Mucosa of gallbladder (tissue), 1 donor: ENCODE results near the gene SNAPC2. TPM values are rescaled to one million over a fixed set of nuclear protein-coding genes. Genes with fewer than 3 reads are reported as not detected.
"Not testable (repeated sequence)": the region's sequence is repeated elsewhere in the genome, so short reads cannot be mapped to it uniquely, and the experiment has no call there.

Source experiments
- DNase-seq: peaks from one replicate; pipeline ENCODE4 v3.0.0-alpha.2; 2020; ENCODE audit warnings: low spot score
- total RNA-seq: library from RNA; stranded (reverse); gene quantifications from one replicate; pipeline ENCODE4 v1.2.1, GENCODE V29; 2021
- donor health status: DM: no; HTN: no; CAD: no.

The SNAPC2 gene
- total RNA-seq, 1 donor from 2014 or later = 18.7 TPM

GRCh38 chr19:7932930-7933300 lies 12.8 kb downstream of the SNAPC2 start:
- DNase-seq = no peak

DNA sequence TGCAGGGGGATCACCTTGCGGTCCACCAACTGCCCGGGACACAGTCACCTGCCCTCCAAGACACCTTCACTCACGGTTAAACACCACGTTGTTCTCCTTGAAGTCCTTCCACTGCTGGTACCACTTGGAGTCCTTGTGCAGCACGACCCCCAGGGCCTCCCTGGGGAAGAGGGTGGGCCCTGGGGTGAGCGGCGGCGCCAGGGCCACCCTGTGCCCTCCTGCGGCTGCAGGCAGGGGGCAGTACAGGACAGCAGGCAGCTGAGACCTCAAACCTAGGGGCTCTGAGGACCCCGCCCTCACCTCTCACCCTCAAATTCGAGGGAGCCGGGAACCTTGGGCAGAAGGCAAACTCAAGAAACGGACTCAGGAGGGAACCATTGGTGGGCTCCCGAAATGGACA lies 13.3 kb downstream of the SNAPC2 start:
- DNase-seq = no peak

- DNase-seq = no peak
These were observed 13.9 kb downstream of the SNAPC2 start for GRCh38 chr19:7933828-7934725.

DNA sequence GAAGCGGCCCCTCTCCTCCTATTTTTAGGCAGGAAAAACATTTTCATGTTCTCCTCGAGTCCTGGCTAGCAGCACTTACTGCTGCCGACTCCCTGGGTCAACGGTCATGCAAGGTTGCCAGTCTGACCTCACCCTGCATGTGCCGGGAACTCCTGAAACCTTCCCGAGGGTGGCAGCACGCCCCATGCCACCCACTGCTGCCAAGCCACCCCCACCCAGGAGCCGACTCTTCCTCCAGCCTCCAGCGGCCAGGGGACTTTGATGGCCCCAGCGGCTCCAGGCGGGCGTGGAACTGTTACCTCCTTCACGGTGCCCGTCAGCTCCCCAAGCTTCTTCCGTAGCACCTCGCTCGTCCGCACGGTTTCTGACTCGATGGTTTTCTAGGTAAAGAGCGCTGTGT lies 14.6 kb downstream of the SNAPC2 start:
- DNase-seq = no peak

DNA sequence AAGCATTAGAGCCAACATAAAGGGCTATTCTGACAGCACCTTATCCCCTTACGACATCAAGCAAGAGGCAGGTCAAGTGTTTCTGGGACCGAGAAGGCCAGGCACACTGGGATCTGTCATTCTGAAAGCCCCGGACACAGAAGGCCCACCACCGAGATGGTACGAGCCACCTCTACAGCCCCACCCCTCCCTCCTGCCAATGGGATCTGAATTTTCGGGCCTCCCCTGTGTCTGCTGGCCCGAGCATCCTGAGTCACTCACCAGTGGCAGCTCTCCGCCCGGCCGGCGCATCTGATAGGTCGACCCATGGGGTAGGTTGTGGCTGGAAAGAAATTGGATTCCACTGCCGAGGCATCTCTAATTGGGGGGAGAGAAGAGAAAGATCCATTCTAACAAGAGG lies 20.7 kb downstream of the SNAPC2 start:
- DNase-seq = no peak

GRCh38 chr19:7941895-7942596 lies 21.9 kb downstream of the SNAPC2 start:
- DNase-seq = no peak

DNA sequence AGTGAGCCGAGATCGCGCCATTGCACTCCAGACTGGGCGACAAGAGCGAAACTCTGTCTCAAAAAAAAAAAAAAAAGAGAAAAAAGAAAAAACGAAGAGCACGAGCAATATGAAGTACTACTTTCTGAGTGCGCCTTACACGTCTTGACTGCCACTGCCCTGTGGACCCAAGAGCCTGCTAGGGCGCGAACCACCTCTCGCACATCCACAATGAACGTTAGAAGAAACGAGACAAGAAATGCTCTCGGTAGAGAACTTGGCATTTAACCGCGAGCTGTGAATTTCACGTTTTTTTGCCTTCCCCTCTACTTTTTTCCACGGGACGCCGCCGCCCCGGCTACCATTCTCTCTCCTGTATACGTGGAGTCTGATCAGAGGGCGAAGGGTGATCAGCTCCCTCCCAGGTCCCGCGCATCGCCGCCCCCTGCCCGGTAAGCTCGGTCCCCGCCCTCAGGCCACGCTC lies 22.9 kb downstream of the SNAPC2 start:
- no peak for DNase-seq

- DNase-seq = peak; percentile 99
These were observed 23.5 kb downstream of the SNAPC2 start, which contains the start of gene TIMM44 for GRCh38 chr19:7943444-7944176. Gene TIMM44 (minus strand): TSS chr19:7943666. CDS start chr19:7943651, 15 bp downstream.

GRCh38 chr19:7944177-7944761 lies 24.1 kb downstream of the SNAPC2 start:
- peak; percentile 91 for DNase-seq

- DNase-seq = no peak
These were observed 27.8 kb downstream of the SNAPC2 start for GRCh38 chr19:7947939-7948338.

GRCh38 chr19:7953060-7953459 lies 32.9 kb downstream of the SNAPC2 start:
- DNase-seq = no peak

DNA sequence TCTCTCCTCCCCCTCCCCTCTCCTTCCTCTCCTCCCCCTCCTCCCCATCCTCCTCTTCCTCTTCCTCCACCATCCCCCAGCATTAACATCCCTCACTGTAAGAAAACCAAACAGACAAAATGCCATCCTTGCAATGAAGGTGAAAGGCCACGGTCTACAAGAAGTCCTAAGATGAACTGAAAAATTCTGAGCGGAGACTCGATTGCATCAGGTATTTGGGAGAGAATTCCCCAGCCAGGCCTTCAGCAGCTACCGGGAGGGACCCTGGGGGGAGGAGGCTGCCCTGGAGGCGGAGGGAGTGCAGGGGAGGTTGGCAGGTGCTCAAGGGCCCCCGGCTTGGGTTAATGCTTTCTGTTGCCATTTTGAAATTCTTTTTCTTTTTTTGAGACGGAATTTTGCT lies 33.4 kb downstream of the SNAPC2 start:
- no peak for DNase-seq

DNA sequence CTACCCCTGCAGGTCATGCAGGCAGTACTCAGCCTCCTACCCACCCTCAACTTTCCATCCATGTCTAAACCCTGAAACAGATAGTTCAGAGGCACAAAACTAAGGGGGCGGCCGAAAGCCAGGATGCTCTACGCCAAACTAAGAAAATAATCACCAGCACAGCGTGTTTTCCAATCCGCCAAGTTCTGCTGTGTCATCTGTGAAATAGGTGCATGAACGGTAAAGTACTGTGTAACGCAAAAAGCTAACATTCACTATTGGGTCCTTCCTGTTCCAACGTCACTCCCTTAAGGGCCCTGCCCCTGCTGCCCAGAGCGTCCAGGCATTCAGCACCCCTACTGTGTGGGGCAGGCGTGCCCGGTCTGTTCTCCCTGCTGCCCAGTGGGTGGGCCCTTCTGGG lies 35.6 kb downstream of the SNAPC2 start:
- no peak for DNase-seq

GRCh38 chr19:7959211-7959610 lies 39.1 kb downstream of the SNAPC2 start:
- no peak for DNase-seq

- not testable (repeated sequence) for DNase-seq
These were observed 40.9 kb downstream of the SNAPC2 start for GRCh38 chr19:7961082-7961481.

DNA sequence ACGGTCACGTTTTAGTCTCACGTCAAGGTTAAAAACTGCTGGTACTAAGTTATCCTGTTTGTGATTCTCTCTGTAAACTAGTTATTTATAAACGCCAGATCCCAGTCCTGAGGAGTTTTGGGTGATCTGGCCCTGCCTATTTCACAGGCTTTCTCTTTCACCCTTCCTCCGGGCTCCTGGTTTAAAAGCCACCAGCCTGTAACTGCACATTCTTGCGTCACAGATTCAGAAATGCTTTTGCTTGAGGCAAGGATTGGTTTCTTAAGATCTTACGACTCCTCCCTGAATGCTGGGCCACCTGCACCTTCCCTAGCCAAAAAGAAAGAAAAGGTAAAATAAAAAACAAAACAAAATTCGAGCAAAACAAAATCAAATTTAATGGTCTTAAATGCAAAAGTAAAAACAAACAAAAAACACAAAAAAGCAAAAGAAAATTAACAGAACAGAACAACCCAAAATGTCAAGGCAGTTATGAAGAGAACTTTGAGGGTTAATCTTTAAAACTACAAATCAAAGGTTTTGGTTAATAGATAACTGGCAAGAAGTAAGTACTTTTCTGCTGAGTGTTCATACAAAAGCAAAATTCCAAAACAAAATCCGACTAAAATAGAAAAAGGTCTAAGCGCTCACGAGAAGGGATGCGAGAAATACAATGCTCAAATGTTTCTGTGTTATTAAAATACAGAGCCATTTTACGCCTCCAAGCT lies 41.9 kb downstream of the SNAPC2 start:
- no peak for DNase-seq

- no peak for DNase-seq
These were observed 42.6 kb downstream of the SNAPC2 start for GRCh38 chr19:7962644-7963268.

GRCh38 chr19:7963566-7963965 lies 43.4 kb downstream of the SNAPC2 start:
- DNase-seq = no peak

GRCh38 chr19:7965259-7965841 lies 45.2 kb downstream of the SNAPC2 start:
- no peak for DNase-seq

DNA sequence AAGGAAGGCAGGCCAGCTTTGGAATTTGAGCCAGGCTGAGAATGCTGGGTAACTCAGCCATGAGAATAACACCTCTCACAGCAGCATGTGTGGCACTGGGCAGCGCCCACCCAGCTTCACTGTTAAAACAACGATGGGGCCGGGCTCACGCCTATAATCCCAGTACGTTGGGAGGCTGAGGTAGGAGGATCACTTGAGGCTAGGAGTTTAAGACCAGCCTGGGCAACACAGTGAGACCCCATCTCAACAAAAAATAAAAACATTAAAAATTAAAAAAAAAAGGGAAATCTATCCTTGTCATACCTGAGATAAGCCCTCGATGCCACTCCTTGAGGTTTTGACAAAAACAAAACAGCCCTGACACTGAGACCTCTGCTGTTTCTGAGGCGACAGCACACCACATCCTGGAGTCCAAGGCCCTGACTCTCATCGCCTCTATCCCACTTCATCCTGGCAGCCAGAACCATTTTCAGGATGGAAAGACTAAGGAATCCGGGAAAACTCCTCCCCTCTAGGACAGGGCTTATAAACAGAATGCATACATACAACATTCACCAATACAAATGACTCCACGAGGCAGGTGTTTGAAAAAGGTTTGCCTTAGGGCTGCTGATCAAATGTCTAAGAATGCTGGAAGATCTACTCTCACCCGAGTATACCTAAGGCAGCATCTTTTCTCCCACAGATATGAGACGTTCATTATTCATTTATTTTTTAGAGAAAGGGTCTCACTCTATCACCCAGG lies 46.0 kb downstream of the SNAPC2 start:
- DNase-seq = no peak
